GM23338 (cell line): ENCODE data around the gene HELZ. TPM values are rescaled to one million over a fixed set of nuclear protein-coding genes. Genes with fewer than 3 reads are reported as not detected.

ENCODE experiments used
- ATAC-seq: fragments of 200-7000 bp; cut with Tn5 transposase; 3 replicates; pipeline ENCODE4 v1.9.1; 2020
- DNase-seq: peaks from one replicate; pipeline ENCODE4 v3.0.0-alpha.2; 2015; ENCODE audit warnings: low spot score
- H2AFZ ChIP-seq: fragments of 200-600 bp; sonication (generic); 2 replicates; pipeline ENCODE4 v1.8.0; 2016; ENCODE audit warnings: antibody characterized with exemption, mild to moderate bottlenecking, moderate library complexity
- H3F3A ChIP-seq: fragments of 200-600 bp; sonication (generic); replicated peaks from 2 replicates; pipeline ENCODE4 v1.8.0; 2017; ENCODE audit warnings: antibody characterized with exemption, mixed run types, low read depth
- H3K27ac ChIP-seq: fragments of 200-600 bp; sonication (generic); 2 replicates; pipeline ENCODE4 v1.6.1; 2016; ENCODE audit warnings: low read depth
- H3K27me3 ChIP-seq: fragments of 200-600 bp; sonication (generic); 2 replicates; pipeline ENCODE4 v1.8.0; 2016; ENCODE audit warnings: mild to moderate bottlenecking, mixed run types, moderate library complexity; ENCODE audit not compliant: insufficient read depth
- H3K36me3 ChIP-seq: fragments of 200-600 bp; sonication (generic); 2 replicates; pipeline ENCODE4 v1.8.0; 2016; ENCODE audit warnings: mild to moderate bottlenecking; ENCODE audit not compliant: insufficient read depth
- H3K4me1 ChIP-seq: fragments of 200-600 bp; sonication (generic); 2 replicates; pipeline ENCODE4 v1.8.0; 2016; ENCODE audit warnings: mild to moderate bottlenecking, moderate library complexity; ENCODE audit not compliant: insufficient read depth
- H3K4me2 ChIP-seq: fragments of 200-600 bp; sonication (generic); 2 replicates; pipeline ENCODE4 v1.7.1; 2017; ENCODE audit warnings: mixed run types
- H3K4me3 ChIP-seq: fragments of 200-600 bp; sonication (generic); 2 replicates; pipeline ENCODE4 v1.6.1; 2016; ENCODE audit warnings: mixed run types
- H3K79me2 ChIP-seq: fragments of 200-600 bp; sonication (generic); replicated peaks from 2 replicates; pipeline ENCODE4 v1.8.0; 2017; ENCODE audit warnings: mild to moderate bottlenecking; ENCODE audit not compliant: insufficient read depth
- H3K9me2 ChIP-seq: fragments of 200-600 bp; sonication (generic); 2 replicates; pipeline ENCODE4 v1.8.0; 2017; ENCODE audit not compliant: insufficient read depth
- H4K20me1 ChIP-seq: fragments of 200-600 bp; sonication (generic); replicated peaks from 2 replicates; pipeline ENCODE4 v1.8.0; 2017; ENCODE audit warnings: mild to moderate bottlenecking; ENCODE audit not compliant: insufficient read depth
- H3K27ac Mint-ChIP-seq: 2 replicates; pipeline ENCODE4 v1.8.0; 2020; ENCODE audit warnings: inconsistent platforms, mild to moderate bottlenecking, moderate library complexity, mixed read lengths
- H3K27me3 Mint-ChIP-seq: 3 replicates; pipeline ENCODE4 v1.8.0; 2022; ENCODE audit warnings: low read depth, mild to moderate bottlenecking, moderate library complexity, mixed read lengths, inconsistent platforms; ENCODE audit not compliant: insufficient read depth, poor library complexity
- H3K36me3 Mint-ChIP-seq: 3 replicates; pipeline ENCODE4 v1.8.0; 2021; ENCODE audit warnings: low read depth, mild to moderate bottlenecking, inconsistent platforms, moderate library complexity, mixed read lengths
- H3K4me1 Mint-ChIP-seq: 3 replicates; pipeline ENCODE4 v1.8.0; 2020; ENCODE audit warnings: mild to moderate bottlenecking, inconsistent platforms, mixed read lengths
- H3K4me3 Mint-ChIP-seq: 3 replicates; pipeline ENCODE4 v1.8.0; 2021; ENCODE audit warnings: moderate library complexity, mild to moderate bottlenecking, inconsistent platforms, mixed read lengths
- H3K9me3 Mint-ChIP-seq: 3 replicates; pipeline ENCODE4 v1.8.0; 2020; ENCODE audit warnings: moderate library complexity, mild to moderate bottlenecking, inconsistent platforms, mixed read lengths
- CREB1 ChIP-seq: fragments of 250-450 bp; sonication (Bioruptor Pico); IDR thresholded peaks from 2 replicates; pipeline ENCODE4 v1.5.0; 2020; ENCODE audit warnings: low read depth, mild to moderate bottlenecking, moderate library complexity
- EZH2 ChIP-seq: fragments of 200-600 bp; sonication (generic); IDR thresholded peaks from one replicate; pipeline ENCODE4 v1.8.0; 2017; ENCODE audit warnings: antibody characterized with exemption, mild to moderate bottlenecking, low read depth; ENCODE audit not compliant: unreplicated experiment
- EZH2phosphoT487 ChIP-seq: fragments of 200-600 bp; sonication (generic); IDR thresholded peaks from one replicate; pipeline ENCODE4 v1.8.1; 2018; ENCODE audit warnings: antibody characterized with exemption; ENCODE audit not compliant: unreplicated experiment
- JUNB ChIP-seq: IDR thresholded peaks from one replicate; pipeline ENCODE4 v1.6.1; 2016; ENCODE audit warnings: antibody characterized with exemption; ENCODE audit not compliant: unreplicated experiment
- NANOG ChIP-seq: IDR thresholded peaks from 2 replicates; pipeline ENCODE4 v1.6.1; 2016; ENCODE audit warnings: antibody characterized with exemption, borderline replicate concordance
- POLR2AphosphoS5 ChIP-seq: IDR thresholded peaks from 2 replicates; pipeline ENCODE4 v1.6.1; 2016; ENCODE audit warnings: antibody characterized with exemption, low read depth
- STAT1 ChIP-seq: IDR thresholded peaks from one replicate; pipeline ENCODE4 v1.6.1; 2016; ENCODE audit warnings: antibody characterized with exemption; ENCODE audit not compliant: unreplicated experiment
- ZNF114 ChIP-seq: fragments of 250-450 bp; sonication (Bioruptor Pico); IDR thresholded peaks from 2 replicates; pipeline ENCODE4 v1.5.0; 2020; ENCODE audit warnings: mild to moderate bottlenecking, moderate library complexity
- ZNF331 ChIP-seq: fragments of 250-450 bp; sonication (Bioruptor Pico); IDR thresholded peaks from 2 replicates; pipeline ENCODE4 v1.5.0; 2020; ENCODE audit warnings: low read depth, mild to moderate bottlenecking, moderate library complexity
- polyA plus RNA-seq: library from polyadenylated mRNA; unstranded; fragments of >200 nt; fragmentation: Nextera tagmentation; extraction: Ambion mirVana; gene quantifications from 2 replicates; pipeline ENCODE4 v1.2.1, GENCODE V29; 2016
- total RNA-seq: library from RNA; depleted of rRNA; stranded (reverse); fragments of >200 nt; shearing (Covaris generic); gene quantifications from 2 replicates; pipeline ENCODE4 v1.2.3, GENCODE V29; 2014
- TF ChIP-seq, protein P1 (sequence below), 2 experiments: fragments of 200-600 bp in 1 of 2; sonication (generic) in 1 of 2; conservative IDR thresholded peaks; 2 replicates each; pipeline versions ENCODE4 v1.5.1 to v1.6.1; 2016 to 2017; ENCODE audit warnings: antibody characterized with exemption in 2 of 2, low read depth in 2 of 2, mild to moderate bottlenecking in 2 of 2, moderate library complexity in 1 of 2
- TF ChIP-seq, protein P2 (sequence below): IDR thresholded peaks from 2 replicates; pipeline ENCODE4 v1.6.1; 2016; ENCODE audit warnings: antibody characterized with exemption
- TF ChIP-seq, protein P3 (sequence below): fragments of 250-450 bp; sonication (Bioruptor Pico); IDR thresholded peaks from 2 replicates; pipeline ENCODE4 v1.5.0; 2020; ENCODE audit warnings: mild to moderate bottlenecking, moderate library complexity
- TF ChIP-seq, protein P4 (sequence below): IDR thresholded peaks from one replicate; pipeline ENCODE4 v1.6.1; 2018; ENCODE audit warnings: antibody characterized with exemption; ENCODE audit not compliant: unreplicated experiment

HELZ gene
- total and polyA plus RNA-seq, 2 experiments from 2014 or later, result 38.9 to 62.0 TPM

DNA sequence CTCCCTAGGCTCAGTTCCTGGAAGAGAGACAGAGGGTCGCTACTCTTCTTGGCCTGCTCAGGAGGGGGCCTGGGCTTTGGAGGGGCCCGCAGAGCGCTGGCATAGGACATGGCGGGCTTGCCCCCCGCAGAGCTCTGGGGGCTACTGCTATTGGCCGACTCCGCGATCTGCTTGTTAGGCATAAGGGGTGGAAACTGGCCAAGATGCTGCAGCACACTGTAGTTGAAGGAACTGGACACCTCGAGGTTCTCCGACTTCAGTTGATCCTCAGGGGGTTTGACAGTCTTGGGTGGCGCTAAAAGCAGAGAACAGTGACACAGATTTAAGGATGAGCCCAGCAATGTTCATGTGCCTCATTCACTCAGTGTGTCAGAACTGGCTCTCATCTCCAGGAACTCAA is 166.7 kb downstream of the HELZ start:
- Mint-ChIP-seq H3K4me3 (no peak overlapping the region), H3K9me3 (no peaks in the 10 kb centered on the region), H3K4me1 (no peaks in the 10 kb centered on the region), H3K36me3 (no peaks in the 10 kb centered on the region; the same call in 2 of the 3 replicates), H3K27ac (no peak overlapping the region), H3K27me3 (no peaks in the 10 kb centered on the region)
- DNase-seq, result no peak
- no peak for TF ChIP-seq EZH2
- TF ChIP-seq CREB1 (CRISPR knock-in tag), result no peak
- TF ChIP-seq, protein P1, sequence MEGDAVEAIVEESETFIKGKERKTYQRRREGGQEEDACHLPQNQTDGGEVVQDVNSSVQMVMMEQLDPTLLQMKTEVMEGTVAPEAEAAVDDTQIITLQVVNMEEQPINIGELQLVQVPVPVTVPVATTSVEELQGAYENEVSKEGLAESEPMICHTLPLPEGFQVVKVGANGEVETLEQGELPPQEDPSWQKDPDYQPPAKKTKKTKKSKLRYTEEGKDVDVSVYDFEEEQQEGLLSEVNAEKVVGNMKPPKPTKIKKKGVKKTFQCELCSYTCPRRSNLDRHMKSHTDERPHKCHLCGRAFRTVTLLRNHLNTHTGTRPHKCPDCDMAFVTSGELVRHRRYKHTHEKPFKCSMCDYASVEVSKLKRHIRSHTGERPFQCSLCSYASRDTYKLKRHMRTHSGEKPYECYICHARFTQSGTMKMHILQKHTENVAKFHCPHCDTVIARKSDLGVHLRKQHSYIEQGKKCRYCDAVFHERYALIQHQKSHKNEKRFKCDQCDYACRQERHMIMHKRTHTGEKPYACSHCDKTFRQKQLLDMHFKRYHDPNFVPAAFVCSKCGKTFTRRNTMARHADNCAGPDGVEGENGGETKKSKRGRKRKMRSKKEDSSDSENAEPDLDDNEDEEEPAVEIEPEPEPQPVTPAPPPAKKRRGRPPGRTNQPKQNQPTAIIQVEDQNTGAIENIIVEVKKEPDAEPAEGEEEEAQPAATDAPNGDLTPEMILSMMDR (conservative IDR thresholded peaks at IDR 0.05; ENCODE audit: low read depth in 2 of 2), result no peak
- TF ChIP-seq, protein P2, sequence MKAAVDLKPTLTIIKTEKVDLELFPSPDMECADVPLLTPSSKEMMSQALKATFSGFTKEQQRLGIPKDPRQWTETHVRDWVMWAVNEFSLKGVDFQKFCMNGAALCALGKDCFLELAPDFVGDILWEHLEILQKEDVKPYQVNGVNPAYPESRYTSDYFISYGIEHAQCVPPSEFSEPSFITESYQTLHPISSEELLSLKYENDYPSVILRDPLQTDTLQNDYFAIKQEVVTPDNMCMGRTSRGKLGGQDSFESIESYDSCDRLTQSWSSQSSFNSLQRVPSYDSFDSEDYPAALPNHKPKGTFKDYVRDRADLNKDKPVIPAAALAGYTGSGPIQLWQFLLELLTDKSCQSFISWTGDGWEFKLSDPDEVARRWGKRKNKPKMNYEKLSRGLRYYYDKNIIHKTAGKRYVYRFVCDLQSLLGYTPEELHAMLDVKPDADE, result no peak
- TF ChIP-seq ZNF331, result no peak
- TF ChIP-seq ZNF114 (CRISPR knock-in tag), result no peak
- TF ChIP-seq, protein P3, sequence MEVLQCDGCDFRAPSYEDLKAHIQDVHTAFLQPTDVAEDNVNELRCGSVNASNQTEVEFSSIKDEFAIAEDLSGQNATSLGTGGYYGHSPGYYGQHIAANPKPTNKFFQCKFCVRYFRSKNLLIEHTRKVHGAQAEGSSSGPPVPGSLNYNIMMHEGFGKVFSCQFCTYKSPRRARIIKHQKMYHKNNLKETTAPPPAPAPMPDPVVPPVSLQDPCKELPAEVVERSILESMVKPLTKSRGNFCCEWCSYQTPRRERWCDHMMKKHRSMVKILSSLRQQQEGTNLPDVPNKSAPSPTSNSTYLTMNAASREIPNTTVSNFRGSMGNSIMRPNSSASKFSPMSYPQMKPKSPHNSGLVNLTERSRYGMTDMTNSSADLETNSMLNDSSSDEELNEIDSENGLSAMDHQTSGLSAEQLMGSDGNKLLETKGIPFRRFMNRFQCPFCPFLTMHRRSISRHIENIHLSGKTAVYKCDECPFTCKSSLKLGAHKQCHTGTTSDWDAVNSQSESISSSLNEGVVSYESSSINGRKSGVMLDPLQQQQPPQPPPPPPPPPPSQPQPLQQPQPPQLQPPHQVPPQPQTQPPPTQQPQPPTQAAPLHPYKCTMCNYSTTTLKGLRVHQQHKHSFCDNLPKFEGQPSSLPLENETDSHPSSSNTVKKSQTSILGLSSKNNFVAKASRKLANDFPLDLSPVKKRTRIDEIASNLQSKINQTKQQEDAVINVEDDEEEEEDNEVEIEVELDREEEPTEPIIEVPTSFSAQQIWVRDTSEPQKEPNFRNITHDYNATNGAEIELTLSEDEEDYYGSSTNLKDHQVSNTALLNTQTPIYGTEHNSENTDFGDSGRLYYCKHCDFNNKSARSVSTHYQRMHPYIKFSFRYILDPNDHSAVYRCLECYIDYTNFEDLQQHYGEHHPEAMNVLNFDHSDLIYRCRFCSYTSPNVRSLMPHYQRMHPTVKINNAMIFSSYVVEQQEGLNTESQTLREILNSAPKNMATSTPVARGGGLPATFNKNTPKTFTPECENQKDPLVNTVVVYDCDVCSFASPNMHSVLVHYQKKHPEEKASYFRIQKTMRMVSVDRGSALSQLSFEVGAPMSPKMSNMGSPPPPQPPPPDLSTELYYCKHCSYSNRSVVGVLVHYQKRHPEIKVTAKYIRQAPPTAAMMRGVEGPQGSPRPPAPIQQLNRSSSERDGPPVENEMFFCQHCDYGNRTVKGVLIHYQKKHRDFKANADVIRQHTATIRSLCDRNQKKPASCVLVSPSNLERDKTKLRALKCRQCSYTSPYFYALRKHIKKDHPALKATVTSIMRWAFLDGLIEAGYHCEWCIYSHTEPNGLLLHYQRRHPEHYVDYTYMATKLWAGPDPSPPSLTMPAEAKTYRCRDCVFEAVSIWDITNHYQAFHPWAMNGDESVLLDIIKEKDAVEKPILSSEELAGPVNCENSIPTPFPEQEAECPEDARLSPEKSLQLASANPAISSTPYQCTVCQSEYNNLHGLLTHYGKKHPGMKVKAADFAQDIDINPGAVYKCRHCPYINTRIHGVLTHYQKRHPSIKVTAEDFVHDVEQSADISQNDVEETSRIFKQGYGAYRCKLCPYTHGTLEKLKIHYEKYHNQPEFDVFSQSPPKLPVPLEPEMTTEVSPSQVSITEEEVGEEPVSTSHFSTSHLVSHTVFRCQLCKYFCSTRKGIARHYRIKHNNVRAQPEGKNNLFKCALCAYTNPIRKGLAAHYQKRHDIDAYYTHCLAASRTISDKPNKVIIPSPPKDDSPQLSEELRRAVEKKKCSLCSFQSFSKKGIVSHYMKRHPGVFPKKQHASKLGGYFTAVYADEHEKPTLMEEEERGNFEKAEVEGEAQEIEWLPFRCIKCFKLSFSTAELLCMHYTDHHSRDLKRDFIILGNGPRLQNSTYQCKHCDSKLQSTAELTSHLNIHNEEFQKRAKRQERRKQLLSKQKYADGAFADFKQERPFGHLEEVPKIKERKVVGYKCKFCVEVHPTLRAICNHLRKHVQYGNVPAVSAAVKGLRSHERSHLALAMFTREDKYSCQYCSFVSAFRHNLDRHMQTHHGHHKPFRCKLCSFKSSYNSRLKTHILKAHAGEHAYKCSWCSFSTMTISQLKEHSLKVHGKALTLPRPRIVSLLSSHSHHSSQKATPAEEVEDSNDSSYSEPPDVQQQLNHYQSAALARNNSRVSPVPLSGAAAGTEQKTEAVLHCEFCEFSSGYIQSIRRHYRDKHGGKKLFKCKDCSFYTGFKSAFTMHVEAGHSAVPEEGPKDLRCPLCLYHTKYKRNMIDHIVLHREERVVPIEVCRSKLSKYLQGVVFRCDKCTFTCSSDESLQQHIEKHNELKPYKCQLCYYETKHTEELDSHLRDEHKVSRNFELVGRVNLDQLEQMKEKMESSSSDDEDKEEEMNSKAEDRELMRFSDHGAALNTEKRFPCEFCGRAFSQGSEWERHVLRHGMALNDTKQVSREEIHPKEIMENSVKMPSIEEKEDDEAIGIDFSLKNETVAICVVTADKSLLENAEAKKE (CRISPR knock-in tag), result no peak
- TF ChIP-seq POLR2AphosphoS5, result no peak
- no peak for TF ChIP-seq EZH2phosphoT487
- no peak for TF ChIP-seq STAT1
- no peak for TF ChIP-seq NANOG
- TF ChIP-seq, protein P4, sequence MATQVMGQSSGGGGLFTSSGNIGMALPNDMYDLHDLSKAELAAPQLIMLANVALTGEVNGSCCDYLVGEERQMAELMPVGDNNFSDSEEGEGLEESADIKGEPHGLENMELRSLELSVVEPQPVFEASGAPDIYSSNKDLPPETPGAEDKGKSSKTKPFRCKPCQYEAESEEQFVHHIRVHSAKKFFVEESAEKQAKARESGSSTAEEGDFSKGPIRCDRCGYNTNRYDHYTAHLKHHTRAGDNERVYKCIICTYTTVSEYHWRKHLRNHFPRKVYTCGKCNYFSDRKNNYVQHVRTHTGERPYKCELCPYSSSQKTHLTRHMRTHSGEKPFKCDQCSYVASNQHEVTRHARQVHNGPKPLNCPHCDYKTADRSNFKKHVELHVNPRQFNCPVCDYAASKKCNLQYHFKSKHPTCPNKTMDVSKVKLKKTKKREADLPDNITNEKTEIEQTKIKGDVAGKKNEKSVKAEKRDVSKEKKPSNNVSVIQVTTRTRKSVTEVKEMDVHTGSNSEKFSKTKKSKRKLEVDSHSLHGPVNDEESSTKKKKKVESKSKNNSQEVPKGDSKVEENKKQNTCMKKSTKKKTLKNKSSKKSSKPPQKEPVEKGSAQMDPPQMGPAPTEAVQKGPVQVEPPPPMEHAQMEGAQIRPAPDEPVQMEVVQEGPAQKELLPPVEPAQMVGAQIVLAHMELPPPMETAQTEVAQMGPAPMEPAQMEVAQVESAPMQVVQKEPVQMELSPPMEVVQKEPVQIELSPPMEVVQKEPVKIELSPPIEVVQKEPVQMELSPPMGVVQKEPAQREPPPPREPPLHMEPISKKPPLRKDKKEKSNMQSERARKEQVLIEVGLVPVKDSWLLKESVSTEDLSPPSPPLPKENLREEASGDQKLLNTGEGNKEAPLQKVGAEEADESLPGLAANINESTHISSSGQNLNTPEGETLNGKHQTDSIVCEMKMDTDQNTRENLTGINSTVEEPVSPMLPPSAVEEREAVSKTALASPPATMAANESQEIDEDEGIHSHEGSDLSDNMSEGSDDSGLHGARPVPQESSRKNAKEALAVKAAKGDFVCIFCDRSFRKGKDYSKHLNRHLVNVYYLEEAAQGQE, result no peak
- TF ChIP-seq JUNB, result no peak
- no peaks in the 10 kb centered on the region for H3F3A ChIP-seq
- no peak for ATAC-seq
- no peak overlapping the region for H3K4me3 ChIP-seq
- H3K36me3 ChIP-seq, result no peaks in the 10 kb centered on the region
- no peak overlapping the region for H3K27ac ChIP-seq
- H3K4me2 ChIP-seq, result no peak overlapping the region
- H3K27me3 ChIP-seq, result no peaks in the 10 kb centered on the region
- H4K20me1 ChIP-seq, result no peaks in the 10 kb centered on the region
- H3K9me2 ChIP-seq, result no peaks in the 10 kb centered on the region
- no peak overlapping the region for H2AFZ ChIP-seq
- H3K4me1 ChIP-seq, result no peaks in the 10 kb centered on the region
- no peaks in the 10 kb centered on the region for H3K79me2 ChIP-seq
